ENCODE data around the gene PIGW.

The PIGW gene

DNA sequence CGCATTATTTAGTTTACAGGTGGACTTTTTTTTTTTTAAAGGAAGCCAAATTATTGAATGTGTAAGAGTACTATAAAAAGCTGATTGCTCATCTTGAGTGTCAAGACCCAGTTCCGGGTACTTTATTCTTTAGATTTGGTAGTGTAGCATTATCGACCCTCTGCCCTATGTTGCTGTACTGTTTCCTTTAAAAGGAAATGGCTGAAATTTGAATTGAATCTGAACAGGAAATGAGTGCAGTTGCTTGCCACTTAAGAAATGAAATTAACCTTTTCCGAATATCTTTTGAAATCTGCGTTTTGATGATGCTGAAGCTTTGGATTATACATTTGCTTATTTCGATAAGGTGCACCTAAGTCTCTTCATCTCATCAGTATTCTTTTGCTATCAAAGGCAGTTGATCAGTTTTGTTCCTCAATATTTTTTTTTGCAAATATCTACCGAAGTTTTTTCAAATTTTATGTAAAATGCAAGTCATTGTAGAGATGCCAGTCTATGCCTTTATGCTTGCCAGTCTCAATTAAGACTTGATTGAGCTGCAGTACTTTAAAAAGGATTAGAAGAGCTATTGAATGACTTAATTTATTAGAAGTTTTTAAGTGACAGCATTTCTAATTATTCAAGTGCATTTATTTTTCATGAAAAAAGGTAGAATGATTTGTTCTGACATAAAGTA is 11.8 kb downstream of the PIGW start:
- no peak for DNase-seq

- no peak for DNase-seq
Observed at GRCh38 chr17:36547776-36548175, 13.0 kb downstream of the PIGW start.

DNA sequence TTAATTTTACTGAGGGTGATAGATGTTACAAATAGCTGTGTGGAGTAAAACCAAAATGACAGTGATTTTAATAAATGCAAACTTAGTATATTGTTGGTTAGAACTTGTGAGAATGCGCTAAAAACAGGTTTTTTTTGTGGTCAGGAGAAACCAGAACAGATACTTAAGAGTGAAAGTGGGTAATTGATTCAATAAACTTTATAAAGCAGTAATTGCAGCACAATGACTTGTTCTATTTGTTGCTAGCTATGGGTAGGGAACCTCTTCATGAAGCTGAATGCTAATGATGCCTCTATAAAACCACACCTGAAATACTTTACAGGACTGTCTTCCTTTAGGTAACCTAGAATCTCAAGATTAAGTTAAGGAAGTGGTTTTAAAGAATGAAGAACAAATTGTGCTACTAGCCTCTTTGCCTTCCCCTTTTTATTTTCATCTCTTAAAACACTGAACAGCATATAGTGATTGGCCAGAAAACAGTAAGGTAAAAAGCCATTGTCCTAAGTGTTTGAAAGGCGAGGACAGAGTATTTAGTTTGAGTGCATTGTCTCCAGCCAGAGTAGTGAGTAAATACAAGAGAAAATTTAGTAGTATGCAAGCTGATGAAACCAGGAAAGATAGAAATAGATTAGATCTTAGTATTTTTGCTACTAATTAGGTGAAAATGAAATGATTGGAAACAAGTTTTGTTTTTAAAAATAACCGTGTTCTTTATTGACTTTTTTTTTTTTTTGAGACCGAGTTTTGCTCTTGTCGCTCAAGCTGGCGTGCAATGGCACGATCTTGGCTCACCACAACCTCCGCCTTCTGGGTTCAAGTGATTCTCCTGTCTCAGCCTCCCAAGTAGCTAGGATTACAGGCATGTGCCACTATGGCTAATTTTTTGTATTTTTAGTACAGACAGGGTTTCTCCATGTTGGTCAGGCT is 16.0 kb downstream of the PIGW start:
- no peak for DNase-seq

DNA sequence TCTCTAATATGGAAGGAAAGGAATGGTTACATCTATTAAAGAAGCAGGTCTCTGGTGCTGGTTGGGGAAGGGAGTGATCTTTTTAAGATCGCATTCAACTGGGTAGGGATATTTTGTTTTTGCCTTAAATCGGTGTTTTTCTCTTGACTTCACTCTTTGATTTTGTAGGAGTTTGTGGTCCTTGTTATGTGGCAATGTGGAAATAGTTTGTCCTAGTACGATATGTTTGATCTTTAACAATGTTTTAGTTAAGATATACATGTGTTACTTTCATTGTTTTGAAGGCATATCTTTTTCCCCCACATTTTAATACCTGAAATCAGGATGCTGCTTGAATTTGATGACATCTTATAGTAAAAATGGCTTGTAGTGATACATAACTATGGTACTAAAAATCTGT is 18.7 kb downstream of the PIGW start:
- DNase-seq, result no peak

GRCh38 chr17:36566081-36566480 is 31.3 kb downstream of the PIGW start:
- no peak for DNase-seq

DNA sequence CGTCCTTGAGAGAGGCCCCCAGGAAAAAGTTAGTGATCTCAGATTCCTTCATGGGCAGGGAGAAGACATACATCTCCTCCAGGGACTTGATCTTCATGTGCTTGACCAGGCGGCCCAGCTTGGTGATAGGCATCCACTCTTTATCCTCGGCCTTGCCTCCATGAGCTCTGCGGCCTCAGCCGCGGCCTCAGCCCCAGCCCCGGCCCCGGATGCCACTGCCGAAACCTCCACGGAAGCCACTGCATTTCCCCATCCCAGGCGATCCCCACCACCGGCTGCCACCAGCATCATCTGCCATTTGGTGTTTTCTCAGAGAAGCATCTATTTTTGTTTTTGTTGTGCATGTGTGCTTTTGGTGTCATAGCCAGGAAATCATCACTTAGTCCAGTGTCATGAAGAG is 40.2 kb downstream of the PIGW start:
- no peak for DNase-seq

- no peak for DNase-seq
Observed at GRCh38 chr17:36576793-36577192, 42.0 kb downstream of the PIGW start.

DNA sequence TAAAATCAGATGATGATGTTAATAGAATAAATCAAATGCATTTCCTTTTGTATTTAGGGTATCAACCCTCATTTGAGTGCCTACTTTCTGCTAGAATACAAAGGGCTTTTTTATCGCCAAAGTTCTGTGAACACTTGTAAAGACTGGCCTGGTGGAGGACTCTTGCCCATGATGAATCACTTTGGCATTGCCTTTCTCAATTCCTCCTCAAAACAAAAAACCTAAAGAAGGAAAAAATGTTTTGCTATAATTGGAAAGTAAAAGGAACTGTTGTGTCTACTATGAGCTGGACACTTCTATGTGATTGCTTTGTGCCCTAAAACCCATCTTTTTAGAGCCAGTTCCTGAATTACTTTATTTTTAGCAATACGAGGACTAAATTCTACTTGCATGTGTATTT is 43.9 kb downstream of the PIGW start:
- no peak for DNase-seq

DNA sequence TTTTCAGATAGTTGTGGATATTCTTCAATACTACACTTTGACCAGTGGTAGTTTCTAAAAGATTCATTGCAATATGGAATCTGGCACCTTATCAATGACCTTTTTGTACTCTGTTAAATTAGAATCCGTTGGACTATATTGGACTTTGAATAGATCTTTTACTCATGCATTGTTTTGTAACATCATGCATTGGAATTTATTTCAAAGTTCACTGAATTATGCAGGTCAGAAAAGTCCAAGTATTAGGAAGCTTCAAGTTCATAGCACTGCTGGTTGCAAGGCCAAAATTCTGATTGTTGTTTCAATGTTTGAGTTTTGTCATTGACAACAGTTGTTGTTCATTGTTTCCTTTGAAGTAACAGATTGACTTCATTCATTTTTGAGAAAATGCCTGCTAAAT is 49.0 kb downstream of the PIGW start:
- no peak for DNase-seq

GRCh38 chr17:36586138-36586537 is 51.4 kb downstream of the PIGW start:
- no peak for DNase-seq

Measured in RPMI8226 (cell line).